Measurements from ENCODE around the gene SNX10.

The SNX10 gene

GRCh38 chr7:26406433-26406832, 114.8 kb downstream of the SNX10 start:
- DNase-seq: no peak

GRCh38 chr7:26409661-26410547, 118.2 kb downstream of the SNX10 start:
- DNase-seq: no peak

GRCh38 chr7:26413007-26413691, 121.5 kb downstream of the SNX10 start:
- DNase-seq: no peak

GRCh38 chr7:26416004-26416403, 124.3 kb downstream of the SNX10 start:
- DNase-seq: no peak

- DNase-seq: no peak
Observed at GRCh38 chr7:26417911-26418413, 126.3 kb downstream of the SNX10 start.

GRCh38 chr7:26419198-26419597, 127.5 kb downstream of the SNX10 start:
- no peak for DNase-seq

GRCh38 chr7:26420422-26421019, 128.9 kb downstream of the SNX10 start:
- DNase-seq: no peak

- DNase-seq: no peak
Observed at GRCh38 chr7:26422761-26423160, 131.1 kb downstream of the SNX10 start.

GRCh38 chr7:26423436-26423835, 131.8 kb downstream of the SNX10 start:
- no peak for DNase-seq
